ENCODE data around the gene AFF1. TPM values are rescaled to one million over a fixed set of nuclear protein-coding genes. Genes with fewer than 3 reads are reported as not detected.
"Not testable (repeated sequence)": the region's sequence is repeated elsewhere in the genome, so short reads cannot be mapped to it uniquely, and the experiment has no call there.

Gene AFF1
- total RNA-seq, 1 experiment from 2014 or later = 10.9 TPM

DNA sequence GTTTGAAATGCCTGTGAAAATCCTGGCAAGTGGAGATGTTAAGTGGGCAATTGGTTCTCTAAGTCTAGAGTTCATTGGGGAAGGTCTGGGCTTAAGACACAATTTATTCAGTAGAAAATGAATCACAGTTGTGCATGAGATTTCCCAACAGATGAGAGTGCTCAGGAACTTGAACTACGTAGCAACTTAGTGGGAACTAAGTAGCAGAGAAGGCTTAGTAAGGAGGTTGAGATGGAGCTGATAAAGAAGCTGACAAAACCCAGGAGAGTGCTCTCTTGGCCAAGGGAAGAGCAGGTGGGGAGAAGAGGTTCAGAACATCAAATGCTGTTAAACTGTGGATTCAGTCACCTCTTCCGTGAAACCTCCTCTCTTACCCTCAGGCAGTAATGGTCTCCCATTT, 33.0 kb downstream of the AFF1 start:
- in situ Hi-C loops (cut with HindIII; ENCODE audit: low pct_unique_long_range_greater_than_20kb, low sequenced_read_pairs) = no loop called here

GRCh38 chr4:86968547-86968946, 33.7 kb downstream of the AFF1 start:
- in situ Hi-C loops (cut with HindIII; ENCODE audit: low pct_unique_long_range_greater_than_20kb, low sequenced_read_pairs) = no loop called here
- no peak for DNase-seq (ENCODE audit: low read depth, low spot score)

More for the DNA sequence above, 33.0 kb downstream of the AFF1 start:
- no peak for DNase-seq (ENCODE audit: low read depth, low spot score)

DNA sequence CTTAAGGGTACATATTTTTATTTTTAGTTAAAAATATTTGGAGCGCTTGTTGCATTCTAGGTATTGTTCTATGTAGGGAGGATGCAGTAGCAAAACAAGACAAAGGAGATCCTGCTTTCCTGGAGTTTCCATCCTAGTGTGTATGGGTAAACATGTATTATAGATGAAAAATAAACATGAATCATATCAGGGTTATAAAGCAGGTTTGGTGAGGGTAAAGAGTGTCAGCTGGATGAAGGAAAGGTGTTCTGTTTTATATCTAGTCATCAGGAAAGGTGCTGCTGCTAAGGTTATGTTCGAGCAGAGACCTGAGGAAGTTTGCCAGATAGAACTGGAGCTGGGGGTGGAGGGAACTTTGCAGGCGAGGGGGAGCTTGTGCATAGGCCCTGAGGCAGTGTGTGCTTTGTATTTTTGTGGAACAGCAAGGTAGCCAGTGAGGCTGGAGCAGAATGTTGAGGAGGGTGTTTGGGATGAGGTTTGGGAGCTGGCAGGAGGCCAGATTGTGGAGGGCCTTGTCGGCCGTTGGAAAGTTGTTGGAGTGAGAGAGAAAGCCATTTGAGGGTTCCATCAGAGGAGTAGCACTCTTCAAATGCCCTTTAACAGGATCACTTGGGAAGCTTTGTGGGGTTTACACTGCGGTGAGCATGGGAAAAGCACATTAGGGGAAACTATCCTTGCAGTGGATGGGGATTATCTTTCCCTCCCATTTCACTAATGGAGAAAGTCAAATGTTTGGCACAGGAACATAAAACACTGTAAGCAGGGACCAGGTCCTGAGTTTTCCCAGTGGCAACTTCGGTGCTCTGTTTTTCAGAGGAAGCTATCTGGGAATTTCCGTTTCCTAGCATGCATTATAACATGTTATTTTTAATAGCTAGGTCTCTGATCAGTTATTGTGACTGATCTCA, 35.9 kb downstream of the AFF1 start:
- no peak for DNase-seq (ENCODE audit: low read depth, low spot score)
- in situ Hi-C loops (cut with HindIII; ENCODE audit: low pct_unique_long_range_greater_than_20kb, low sequenced_read_pairs) = no loop called here

DNA sequence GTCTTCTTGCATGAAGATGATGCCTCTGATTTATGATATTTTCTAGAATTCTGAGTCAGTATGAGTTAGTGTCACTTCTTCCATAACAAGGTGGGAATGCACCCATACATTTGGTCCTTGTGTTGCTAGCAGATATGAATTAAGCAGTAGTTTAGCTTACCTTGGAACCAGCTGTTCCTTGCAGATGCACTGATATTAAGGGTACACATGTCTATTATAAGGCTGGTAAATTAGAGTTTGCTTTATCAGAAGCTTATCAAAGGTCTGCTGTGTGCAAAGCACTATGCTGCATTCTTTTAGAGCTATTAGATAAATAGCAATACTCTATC, 36.5 kb downstream of the AFF1 start:
- in situ Hi-C loops (cut with HindIII; ENCODE audit: low pct_unique_long_range_greater_than_20kb, low sequenced_read_pairs) = no loop called here
- DNase-seq (ENCODE audit: low read depth, low spot score) = no peak

- DNase-seq (ENCODE audit: low read depth, low spot score) = no peak
- in situ Hi-C loops (cut with HindIII; ENCODE audit: low pct_unique_long_range_greater_than_20kb, low sequenced_read_pairs) = no loop called here
These were observed 38.2 kb downstream of the AFF1 start for GRCh38 chr4:86972997-86973396.

DNA sequence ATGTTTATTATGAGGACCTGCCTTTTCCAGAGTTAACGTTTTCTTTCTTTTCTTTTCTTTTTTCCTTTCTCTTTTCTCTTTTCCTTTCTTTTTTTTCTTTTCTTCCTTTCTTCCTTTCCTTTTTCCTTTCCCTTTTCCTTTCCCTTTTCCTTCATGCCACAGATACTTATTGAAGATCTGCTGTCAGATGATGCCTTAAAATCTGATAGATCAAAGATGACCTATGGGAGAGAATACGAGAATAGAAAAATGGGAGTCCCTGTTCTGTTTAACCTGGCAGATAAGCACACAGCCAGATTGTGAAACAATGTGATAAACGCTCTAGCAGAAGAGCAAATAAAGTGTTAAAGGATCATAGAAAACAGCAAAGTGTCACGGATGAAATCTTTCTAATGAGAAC, 38.9 kb downstream of the AFF1 start:
- in situ Hi-C loops (cut with HindIII; ENCODE audit: low pct_unique_long_range_greater_than_20kb, low sequenced_read_pairs) = no loop called here
- DNase-seq (ENCODE audit: low read depth, low spot score) = no peak

DNA sequence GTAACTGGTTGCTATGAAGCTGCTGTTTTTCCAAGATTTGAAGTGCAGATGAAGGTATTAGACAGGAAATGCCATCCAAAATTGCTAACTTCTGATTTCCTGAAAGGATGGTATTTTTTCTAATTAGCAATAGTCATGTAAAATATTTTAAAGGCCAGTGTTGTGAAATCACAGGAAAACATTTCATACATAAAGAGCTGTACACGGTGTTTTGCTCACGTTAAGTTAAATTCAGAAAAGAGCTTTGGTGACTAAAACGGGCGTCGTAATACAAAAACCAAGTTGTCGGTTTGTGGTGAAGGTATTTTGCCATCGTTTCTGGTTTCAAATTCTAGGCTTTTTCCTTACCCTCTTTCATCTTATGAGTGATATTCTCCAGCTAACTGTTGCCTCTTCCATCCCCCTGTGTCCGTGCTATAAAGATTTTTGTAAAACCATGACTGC, 39.8 kb downstream of the AFF1 start:
- in situ Hi-C loops (cut with HindIII; ENCODE audit: low pct_unique_long_range_greater_than_20kb, low sequenced_read_pairs) = no loop called here
- DNase-seq (ENCODE audit: low read depth, low spot score) = no peak

- in situ Hi-C loops (cut with HindIII; ENCODE audit: low pct_unique_long_range_greater_than_20kb, low sequenced_read_pairs) = no loop called here
- DNase-seq (ENCODE audit: low read depth, low spot score) = no peak
These were observed 41.1 kb downstream of the AFF1 start for GRCh38 chr4:86975927-86976326.

DNA sequence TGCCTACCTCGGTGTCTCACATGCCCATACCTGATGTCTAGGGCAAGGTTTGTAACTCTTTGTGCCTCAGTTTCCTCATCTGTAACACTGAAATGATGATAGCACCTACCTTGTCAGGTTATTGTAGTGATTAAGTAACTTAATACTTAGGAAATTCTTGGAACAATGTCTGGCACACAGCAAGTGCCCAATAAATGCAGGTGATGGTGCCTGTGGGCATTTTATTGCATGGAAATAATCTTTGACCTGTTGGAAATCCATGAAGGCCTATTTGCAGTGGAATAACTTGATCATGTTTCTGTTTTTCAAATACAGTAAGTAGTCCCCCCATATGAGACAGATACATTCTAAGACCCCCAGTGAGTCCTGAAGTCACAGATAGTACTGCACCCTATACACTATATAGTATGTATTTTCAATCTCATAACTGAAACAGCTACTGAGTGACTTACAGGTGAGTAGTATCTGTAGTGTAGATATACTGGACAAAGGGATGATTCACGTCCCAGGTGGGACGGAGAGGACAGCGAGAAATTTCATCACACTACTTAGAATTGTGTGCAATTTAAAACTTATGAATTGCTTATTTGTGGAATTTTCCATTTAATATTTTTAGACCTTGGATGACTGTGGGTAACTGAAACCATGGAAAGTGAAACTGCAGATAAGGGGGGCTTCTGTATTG, 42.1 kb downstream of the AFF1 start:
- DNase-seq (ENCODE audit: low read depth, low spot score) = no peak
- in situ Hi-C loops (cut with HindIII; ENCODE audit: low pct_unique_long_range_greater_than_20kb, low sequenced_read_pairs) = no loop called here

- DNase-seq (ENCODE audit: low read depth, low spot score) = no peak
- in situ Hi-C loops (cut with HindIII; ENCODE audit: low pct_unique_long_range_greater_than_20kb, low sequenced_read_pairs) = no loop called here
These were observed 42.9 kb downstream of the AFF1 start for GRCh38 chr4:86977621-86978184.

DNA sequence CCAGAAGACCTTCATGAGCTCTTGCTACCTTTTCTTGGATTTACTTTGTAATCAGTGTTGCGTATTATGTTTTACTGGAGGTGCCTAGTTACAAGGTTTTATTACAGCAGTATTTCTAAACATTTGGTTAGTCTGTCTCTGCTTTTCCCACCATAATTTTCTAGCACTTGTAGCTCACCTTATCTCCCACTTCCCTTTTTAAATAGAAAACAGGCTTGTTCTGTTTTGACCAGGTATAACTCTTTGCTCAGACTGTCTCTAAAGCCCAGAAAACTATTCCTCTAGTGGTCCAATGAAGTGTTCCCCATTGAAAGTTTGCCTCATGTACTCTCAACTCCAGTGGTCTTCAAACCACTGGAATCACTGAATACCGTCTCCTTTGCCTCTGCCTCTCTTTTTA, 43.9 kb downstream of the AFF1 start:
- in situ Hi-C loops (cut with HindIII; ENCODE audit: low pct_unique_long_range_greater_than_20kb, low sequenced_read_pairs) = no loop called here
- no peak for DNase-seq (ENCODE audit: low read depth, low spot score)

- in situ Hi-C loops (cut with HindIII; ENCODE audit: low pct_unique_long_range_greater_than_20kb, low sequenced_read_pairs) = no loop called here
- no peak for DNase-seq (ENCODE audit: low read depth, low spot score)
These were observed 45.4 kb downstream of the AFF1 start for GRCh38 chr4:86980230-86980629.

DNA sequence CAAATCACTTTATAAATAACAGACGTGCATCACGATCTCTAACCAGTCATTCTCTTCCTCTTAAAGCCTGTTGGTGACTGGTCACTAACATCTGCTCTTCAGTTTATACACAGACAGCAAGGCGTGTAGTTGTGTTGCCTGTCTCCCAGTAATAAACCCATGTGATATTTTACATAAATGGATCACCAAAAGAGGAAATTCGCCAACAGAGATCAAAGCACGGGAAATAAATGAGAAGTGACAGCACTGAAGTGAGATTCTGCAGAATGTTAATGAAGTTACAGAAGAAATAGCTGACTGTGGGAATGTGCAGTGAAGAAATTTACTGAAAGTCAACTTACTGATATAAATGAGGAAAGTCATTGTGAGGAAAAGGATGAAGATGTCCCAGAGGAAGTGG, 47.0 kb downstream of the AFF1 start:
- in situ Hi-C loops (cut with HindIII; ENCODE audit: low pct_unique_long_range_greater_than_20kb, low sequenced_read_pairs) = no loop called here
- DNase-seq (ENCODE audit: low read depth, low spot score) = no peak

- DNase-seq (ENCODE audit: low read depth, low spot score); in situ Hi-C loops (cut with HindIII; ENCODE audit: low pct_unique_long_range_greater_than_20kb, low sequenced_read_pairs): not testable (repeated sequence)
These were observed 51.0 kb downstream of the AFF1 start for GRCh38 chr4:86985852-86986251.

DNA sequence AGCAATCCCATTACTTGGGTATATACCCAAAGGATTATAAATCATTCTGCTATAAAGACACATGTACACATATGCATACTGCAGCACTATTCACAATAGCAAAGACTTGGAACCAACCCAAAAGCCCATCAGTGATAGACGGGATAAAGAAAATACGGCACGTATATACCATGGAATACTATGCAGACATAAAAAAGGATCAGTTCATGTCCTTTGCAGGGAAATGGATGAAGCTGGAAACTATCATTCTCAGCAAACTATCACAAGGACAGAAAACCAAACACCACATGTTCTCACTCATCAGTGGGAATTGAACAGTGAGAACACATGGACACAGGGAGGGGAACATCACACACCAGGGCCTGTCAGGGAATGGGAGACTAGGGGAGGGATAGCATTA, 54.8 kb downstream of the AFF1 start:
- in situ Hi-C loops (cut with HindIII; ENCODE audit: low pct_unique_long_range_greater_than_20kb, low sequenced_read_pairs) = not testable (repeated sequence)

DNA sequence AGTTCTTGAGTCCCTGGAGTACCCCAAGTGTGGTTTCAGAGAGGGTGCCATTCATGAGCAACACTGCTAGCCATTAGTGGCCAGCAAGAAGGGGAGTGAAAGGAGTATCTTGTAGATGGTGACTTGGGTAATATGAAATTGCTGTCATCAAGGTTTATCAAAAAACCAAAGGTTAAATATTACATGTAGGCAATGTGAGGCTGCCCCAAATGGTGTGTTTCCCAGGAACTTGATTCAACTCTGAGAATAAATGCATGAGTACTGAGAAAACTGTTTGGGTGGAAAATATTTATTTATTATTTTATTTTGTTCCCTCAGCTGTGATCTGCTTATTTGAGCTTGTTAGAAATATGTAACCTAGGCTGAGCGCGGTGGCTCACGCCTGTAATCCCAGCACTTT, 55.7 kb downstream of the AFF1 start:
- in situ Hi-C loops (cut with HindIII; ENCODE audit: low pct_unique_long_range_greater_than_20kb, low sequenced_read_pairs) = no loop called here
- DNase-seq (ENCODE audit: low read depth, low spot score) = no peak

More for the DNA sequence above, 54.8 kb downstream of the AFF1 start:
- not testable (repeated sequence) for DNase-seq (ENCODE audit: low read depth, low spot score)

GRCh38 chr4:86991994-86992393, 57.2 kb downstream of the AFF1 start:
- in situ Hi-C loops (cut with HindIII; ENCODE audit: low pct_unique_long_range_greater_than_20kb, low sequenced_read_pairs) = no loop called here

DNA sequence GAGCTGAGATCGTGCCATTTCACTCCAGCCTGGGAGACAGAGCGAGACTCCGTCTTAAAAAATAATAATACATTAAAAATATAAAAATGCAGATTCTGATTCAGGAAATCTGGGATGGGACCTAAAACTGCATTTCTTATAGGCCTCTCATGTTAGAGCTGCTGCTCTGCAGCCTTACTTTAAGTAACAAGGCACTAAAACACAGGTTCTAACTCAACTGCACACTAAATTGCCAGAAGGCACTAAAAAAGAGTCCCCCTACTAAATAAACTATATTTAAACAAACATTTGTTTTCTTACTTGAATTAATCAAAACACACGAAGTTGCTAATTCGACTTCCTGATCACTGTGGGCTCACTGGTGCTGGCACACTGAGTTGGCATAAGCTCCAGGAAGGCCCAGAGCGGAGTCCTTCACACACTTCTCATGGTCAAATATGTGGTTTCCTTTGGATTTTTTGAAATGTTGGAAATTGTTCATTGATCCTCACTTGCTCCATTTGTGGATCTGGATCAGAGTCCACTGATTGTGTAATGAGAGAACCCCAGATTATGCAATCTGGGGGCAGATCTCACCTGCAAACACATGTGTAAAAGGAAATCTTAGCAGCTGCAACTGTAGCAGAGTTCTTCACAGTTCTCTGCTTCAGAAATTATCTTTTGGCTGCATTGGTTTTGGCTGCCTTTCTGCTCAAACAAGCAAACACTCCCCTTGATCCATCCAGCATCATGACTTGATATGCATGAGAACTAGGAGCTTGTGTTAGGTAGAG, 59.3 kb downstream of the AFF1 start:
- DNase-seq (ENCODE audit: low read depth, low spot score) = no peak
- in situ Hi-C loops (cut with HindIII; ENCODE audit: low pct_unique_long_range_greater_than_20kb, low sequenced_read_pairs) = no loop called here

More at GRCh38 chr4:86991994-86992393, 57.2 kb downstream of the AFF1 start:
- DNase-seq (ENCODE audit: low read depth, low spot score) = no peak
